Measurements from ENCODE around the gene ZCCHC14. TPM values are rescaled to one million over a fixed set of nuclear protein-coding genes. Genes with fewer than 3 reads are reported as not detected.

ZCCHC14 gene
- total RNA-seq, 3 donors from 2014 or later: 14.7 to 18.0 (median 15.9) TPM

GRCh38 chr16:87453326-87453725, 39.5 kb downstream of the ZCCHC14 start:
- Mint-ChIP-seq H3K4me3 (no peak overlapping the region), H3K27me3 (ENCODE audit: low read depth) (no peaks in the 10 kb centered on the region), H3K36me3 (ENCODE audit: insufficient read depth) (peaks cover 28% of the 10 kb centered on the region), H3K4me1 (ENCODE audit: low read depth) (peaks cover 15% of the 10 kb centered on the region), H3K9me3 (no peaks in the 10 kb centered on the region)
- DNase-seq: no peak
- ATAC-seq: no peak

GRCh38 chr16:87451563-87452210, 41.1 kb downstream of the ZCCHC14 start:
- no peak overlapping the region for H3K4me3 Mint-ChIP-seq
- H3K9me3 Mint-ChIP-seq: no peaks in the 10 kb centered on the region
- ATAC-seq (no peak), DNase-seq (no peak)
- H3K4me1 Mint-ChIP-seq (ENCODE audit: low read depth): no peaks in the 10 kb centered on the region
- H3K36me3 Mint-ChIP-seq (ENCODE audit: insufficient read depth): peaks cover 38% of the 10 kb centered on the region
- no peaks in the 10 kb centered on the region for H3K27me3 Mint-ChIP-seq (ENCODE audit: low read depth)

DNA sequence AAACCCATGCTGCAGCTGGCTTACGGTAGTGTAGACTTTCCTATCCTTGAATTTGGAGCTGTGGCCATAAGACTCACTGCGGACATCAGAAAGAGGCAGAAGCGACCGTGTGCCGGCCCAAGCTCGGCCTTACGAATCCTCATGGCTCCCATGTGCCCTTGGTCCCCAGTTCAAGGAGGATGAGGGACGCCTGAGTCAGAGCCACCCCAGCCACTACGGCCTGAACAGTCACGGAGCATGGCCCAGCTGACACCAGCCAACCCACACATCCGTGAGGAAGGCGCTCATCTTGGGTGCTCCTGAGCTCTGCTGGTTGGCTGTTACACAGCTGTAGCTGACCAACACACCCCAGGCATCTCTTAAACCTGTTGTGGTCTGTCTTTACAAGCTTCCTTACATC, 44.0 kb downstream of the ZCCHC14 start:
- ATAC-seq (no peak), DNase-seq (no peak)
- Mint-ChIP-seq H3K4me3 (no peak overlapping the region), H3K4me1 (ENCODE audit: low read depth) (no peaks in the 10 kb centered on the region), H3K9me3 (no peaks in the 10 kb centered on the region), H3K36me3 (ENCODE audit: insufficient read depth) (peaks cover 40% of the 10 kb centered on the region), H3K27me3 (ENCODE audit: low read depth) (no peaks in the 10 kb centered on the region)

- ATAC-seq (no peak), DNase-seq (no peak)
- Mint-ChIP-seq H3K27me3 (ENCODE audit: low read depth) (no peaks in the 10 kb centered on the region), H3K4me1 (ENCODE audit: low read depth) (peaks cover 3% of the 10 kb centered on the region), H3K4me3 (no peak overlapping the region), H3K36me3 (ENCODE audit: insufficient read depth) (peaks cover 40% of the 10 kb centered on the region), H3K9me3 (no peaks in the 10 kb centered on the region)
Observed at GRCh38 chr16:87447323-87447722, 45.5 kb downstream of the ZCCHC14 start.

DNA sequence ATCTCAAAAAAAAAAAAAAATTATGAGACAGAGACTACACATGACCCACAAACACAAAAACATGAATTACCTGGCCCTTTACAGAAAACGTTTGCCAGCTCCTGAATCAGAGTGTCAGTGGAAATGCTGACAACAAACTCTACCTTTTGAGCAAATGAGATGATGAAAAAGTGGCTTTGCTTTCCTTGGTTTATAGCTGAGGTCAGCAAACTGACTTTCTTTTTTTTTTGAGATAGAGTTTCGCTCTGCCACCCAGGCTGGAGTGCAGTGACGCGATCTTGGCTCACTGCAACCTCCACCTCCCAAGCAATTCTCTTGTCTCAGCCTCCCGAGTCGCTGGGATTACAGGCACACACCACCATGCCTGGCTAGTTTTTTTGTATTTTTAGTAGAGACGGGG, 46.3 kb downstream of the ZCCHC14 start:
- ATAC-seq (no peak), DNase-seq (no peak)
- Mint-ChIP-seq H3K4me3 (no peak overlapping the region), H3K27me3 (ENCODE audit: low read depth) (no peaks in the 10 kb centered on the region), H3K4me1 (ENCODE audit: low read depth) (peaks cover 4% of the 10 kb centered on the region), H3K36me3 (ENCODE audit: insufficient read depth) (peaks cover 39% of the 10 kb centered on the region), H3K9me3 (no peaks in the 10 kb centered on the region)

GRCh38 chr16:87445486-87445885, 47.3 kb downstream of the ZCCHC14 start:
- H3K4me1 Mint-ChIP-seq (ENCODE audit: low read depth): peaks cover 4% of the 10 kb centered on the region
- no peak for ATAC-seq
- no peak for DNase-seq
- no peak overlapping the region for H3K4me3 Mint-ChIP-seq
- no peaks in the 10 kb centered on the region for H3K9me3 Mint-ChIP-seq
- peaks cover 41% of the 10 kb centered on the region for H3K36me3 Mint-ChIP-seq (ENCODE audit: insufficient read depth)
- H3K27me3 Mint-ChIP-seq (ENCODE audit: low read depth): no peaks in the 10 kb centered on the region

- H3K36me3 Mint-ChIP-seq (ENCODE audit: insufficient read depth): peaks cover 39% of the 10 kb centered on the region
- H3K27me3 Mint-ChIP-seq (ENCODE audit: low read depth): no peaks in the 10 kb centered on the region
- no peak for DNase-seq
- no peak overlapping the region for H3K4me3 Mint-ChIP-seq
- no peak for ATAC-seq
- H3K9me3 Mint-ChIP-seq: no peaks in the 10 kb centered on the region
- H3K4me1 Mint-ChIP-seq (ENCODE audit: low read depth): peaks cover 4% of the 10 kb centered on the region
Observed at GRCh38 chr16:87443964-87444363, 48.9 kb downstream of the ZCCHC14 start.

DNA sequence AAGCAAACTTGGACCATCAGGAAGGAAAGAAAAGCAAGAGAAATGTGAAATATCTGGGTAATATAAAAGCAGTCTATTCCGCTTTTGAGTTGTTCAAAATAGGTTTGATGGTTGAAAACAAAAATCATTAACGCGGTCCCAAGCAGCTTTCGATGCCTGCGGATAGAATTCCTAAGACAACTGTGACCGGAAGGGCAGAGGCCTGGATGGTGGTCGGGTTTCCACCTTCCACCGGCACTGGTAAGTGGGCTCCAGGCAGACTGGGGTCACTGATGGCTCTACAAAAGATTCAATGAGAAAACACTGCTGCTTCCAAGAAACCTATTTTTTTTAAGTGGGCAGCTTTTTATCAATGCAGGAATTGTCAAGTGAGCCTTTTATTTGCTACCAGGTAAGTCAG, 49.8 kb downstream of the ZCCHC14 start:
- Mint-ChIP-seq H3K36me3 (ENCODE audit: insufficient read depth) (peaks cover 34% of the 10 kb centered on the region), H3K4me1 (ENCODE audit: low read depth) (peaks cover 6% of the 10 kb centered on the region), H3K4me3 (no peak overlapping the region), H3K9me3 (no peaks in the 10 kb centered on the region), H3K27me3 (ENCODE audit: low read depth) (no peaks in the 10 kb centered on the region)
- DNase-seq (no peak), ATAC-seq (no peak)

DNA sequence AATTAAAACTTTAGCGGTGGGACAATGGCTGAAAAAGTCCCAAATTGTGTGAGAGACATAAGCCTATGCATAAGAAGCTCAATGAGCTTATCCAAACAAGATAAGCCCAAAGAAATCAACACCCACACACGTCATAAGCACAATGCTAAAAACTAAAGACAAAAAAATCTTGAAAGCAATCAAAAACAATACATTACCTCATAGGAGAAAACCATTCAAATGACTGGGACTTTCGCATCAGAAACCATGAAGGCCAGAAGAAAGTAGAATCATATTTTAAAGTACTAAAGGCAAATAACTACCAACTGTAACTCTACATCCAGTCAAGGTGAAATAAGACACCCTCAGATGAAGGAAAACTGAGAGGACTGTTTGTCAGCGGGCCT, 50.2 kb downstream of the ZCCHC14 start:
- no peaks in the 10 kb centered on the region for H3K27me3 Mint-ChIP-seq (ENCODE audit: low read depth)
- ATAC-seq (no peak), DNase-seq (no peak)
- no peaks in the 10 kb centered on the region for H3K9me3 Mint-ChIP-seq
- H3K4me1 Mint-ChIP-seq (ENCODE audit: low read depth): peaks cover 8% of the 10 kb centered on the region
- no peak overlapping the region for H3K4me3 Mint-ChIP-seq
- H3K36me3 Mint-ChIP-seq (ENCODE audit: insufficient read depth): peaks cover 30% of the 10 kb centered on the region

- Mint-ChIP-seq H3K4me3 (no peak overlapping the region), H3K4me1 (ENCODE audit: low read depth) (peaks cover 10% of the 10 kb centered on the region), H3K36me3 (ENCODE audit: insufficient read depth) (peaks cover 28% of the 10 kb centered on the region), H3K27me3 (ENCODE audit: low read depth) (no peaks in the 10 kb centered on the region), H3K9me3 (no peaks in the 10 kb centered on the region)
- DNase-seq (no peak), ATAC-seq (no peak)
Observed at GRCh38 chr16:87441886-87442580, 50.8 kb downstream of the ZCCHC14 start.

DNA sequence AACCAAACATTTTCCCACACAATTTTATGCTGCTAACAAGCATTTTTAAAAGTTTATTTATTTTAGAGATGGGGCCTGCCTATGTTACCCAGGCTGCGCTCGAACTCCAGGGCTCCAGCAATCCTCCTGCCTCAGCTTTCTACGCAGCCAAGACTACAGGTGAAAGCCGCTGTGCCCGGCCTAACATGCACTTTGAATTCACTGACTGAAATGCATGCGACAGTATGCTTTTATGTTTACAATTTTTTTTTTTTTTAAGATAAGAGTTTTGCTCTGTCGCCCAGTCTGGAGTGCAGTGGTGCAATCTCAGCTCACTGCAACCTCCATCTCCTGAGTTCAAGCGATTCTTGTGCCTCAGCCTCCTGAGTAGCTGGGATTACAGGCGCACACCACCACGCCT, 52.9 kb downstream of the ZCCHC14 start:
- DNase-seq (no peak), ATAC-seq (no peak)
- H3K4me3 Mint-ChIP-seq: no peak overlapping the region
- peaks cover 27% of the 10 kb centered on the region for H3K4me1 Mint-ChIP-seq (ENCODE audit: low read depth)
- peaks cover 21% of the 10 kb centered on the region for H3K36me3 Mint-ChIP-seq (ENCODE audit: insufficient read depth)
- H3K9me3 Mint-ChIP-seq: no peaks in the 10 kb centered on the region
- no peaks in the 10 kb centered on the region for H3K27me3 Mint-ChIP-seq (ENCODE audit: low read depth)

DNA sequence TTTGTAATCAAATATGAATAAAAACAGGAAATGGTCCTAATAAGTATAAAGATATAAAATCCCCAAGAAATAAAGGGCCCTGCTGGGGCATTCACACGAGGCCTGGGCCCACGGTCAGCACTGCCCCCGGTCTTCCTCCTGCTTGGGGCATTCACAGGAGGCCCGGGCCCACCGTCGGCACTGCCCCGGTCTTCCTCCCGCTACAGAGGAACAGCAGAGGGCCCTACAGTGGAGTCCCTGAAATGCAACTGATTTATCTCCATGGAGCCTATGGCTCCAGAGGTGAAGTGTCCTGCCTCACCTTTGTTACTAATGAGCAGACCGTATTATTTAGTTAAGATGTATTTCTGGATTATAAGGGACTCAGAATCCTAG, 54.2 kb downstream of the ZCCHC14 start:
- Mint-ChIP-seq H3K36me3 (ENCODE audit: insufficient read depth) (peaks cover 15% of the 10 kb centered on the region), H3K4me3 (no peak overlapping the region), H3K27me3 (ENCODE audit: low read depth) (no peaks in the 10 kb centered on the region), H3K4me1 (ENCODE audit: low read depth) (peaks cover 27% of the 10 kb centered on the region), H3K9me3 (no peaks in the 10 kb centered on the region)
- DNase-seq (no peak), ATAC-seq (no peak)

- no peaks in the 10 kb centered on the region for H3K9me3 Mint-ChIP-seq
- ATAC-seq (no peak), DNase-seq (no peak)
- no peaks in the 10 kb centered on the region for H3K27me3 Mint-ChIP-seq (ENCODE audit: low read depth)
- peaks cover 27% of the 10 kb centered on the region for H3K4me1 Mint-ChIP-seq (ENCODE audit: low read depth)
- H3K36me3 Mint-ChIP-seq (ENCODE audit: insufficient read depth): peaks cover 16% of the 10 kb centered on the region
- no peak overlapping the region for H3K4me3 Mint-ChIP-seq
Observed at GRCh38 chr16:87437911-87438610, 54.8 kb downstream of the ZCCHC14 start.

DNA sequence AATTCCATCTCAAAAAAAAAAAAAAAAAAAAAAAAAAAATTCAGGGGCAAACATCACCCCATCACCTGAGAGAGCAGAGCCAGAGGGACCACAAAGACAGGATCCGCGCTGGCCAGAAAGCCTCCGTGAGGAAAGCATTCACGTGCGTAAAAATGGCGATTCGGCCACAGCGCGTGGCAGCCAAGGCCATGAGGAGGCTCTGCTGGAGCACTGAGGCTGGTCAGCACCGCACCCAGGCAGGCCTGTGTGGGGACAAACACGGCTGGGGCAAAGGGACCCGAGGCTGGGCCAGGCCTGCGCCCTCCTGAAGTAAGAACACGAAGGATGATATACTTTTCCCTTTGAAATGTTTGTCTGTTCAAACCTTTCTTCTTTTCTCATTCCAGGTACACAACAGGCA, 55.5 kb downstream of the ZCCHC14 start:
- H3K9me3 Mint-ChIP-seq: no peaks in the 10 kb centered on the region
- H3K36me3 Mint-ChIP-seq (ENCODE audit: insufficient read depth): peaks cover 12% of the 10 kb centered on the region
- DNase-seq (no peak), ATAC-seq (no peak)
- no peak overlapping the region for H3K4me3 Mint-ChIP-seq
- no peaks in the 10 kb centered on the region for H3K27me3 Mint-ChIP-seq (ENCODE audit: low read depth)
- peaks cover 24% of the 10 kb centered on the region for H3K4me1 Mint-ChIP-seq (ENCODE audit: low read depth)

All from activated T-cell treated with anti-CD3 and anti-CD28 coated beads, Interleukin-2, amount 50 U/mL, for 4 hours (primary cell).